Measurements from ENCODE around the gene KCNMA1. TPM values are rescaled to one million over a fixed set of nuclear protein-coding genes. Genes with fewer than 3 reads are reported as not detected.

KCNMA1 gene
- total RNA-seq, 2 donors from 2014 or later, result 29.1 to 37.9 TPM

DNA sequence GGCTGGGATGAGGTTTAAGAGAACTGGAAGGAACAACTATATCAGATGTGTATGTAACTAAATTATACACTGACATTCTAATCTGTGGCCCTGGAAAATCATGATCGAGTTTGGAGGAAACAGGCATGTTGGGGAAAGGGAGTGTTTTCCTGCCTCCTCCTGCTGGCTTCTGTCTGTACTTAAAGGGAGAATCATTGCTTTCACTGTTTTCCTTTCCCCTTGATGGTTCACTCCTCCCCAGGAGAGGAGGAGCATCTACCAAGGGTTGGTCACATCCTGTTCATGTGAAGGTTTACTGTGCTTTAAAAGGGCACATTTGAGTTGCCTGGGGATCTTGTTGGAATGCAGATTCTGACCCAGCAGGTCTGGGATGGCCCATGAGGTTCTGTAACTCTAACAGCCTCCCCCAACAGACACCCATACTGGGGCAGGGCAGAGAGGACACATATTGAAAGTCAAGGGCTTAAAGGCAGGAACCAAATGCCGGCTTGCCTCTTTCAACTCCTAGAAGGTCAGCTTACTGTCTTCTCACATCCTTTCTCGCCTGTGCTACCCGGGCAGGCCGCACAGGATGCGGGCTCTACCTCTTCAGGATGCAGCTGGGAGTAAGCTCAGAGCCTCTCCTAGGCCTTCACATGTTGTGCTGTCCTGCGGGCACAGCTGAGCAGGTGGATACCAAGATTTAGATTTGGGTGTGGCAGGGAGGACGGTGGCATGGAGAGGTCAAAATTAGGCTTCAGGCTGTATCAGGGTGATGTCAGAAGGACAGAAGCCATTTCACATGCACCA, 694.8 kb downstream of the KCNMA1 start:
- H3K27ac ChIP-seq, result no peak overlapping the region
- intact Hi-C loops (cut with DNase I), result no loop called here
- DNase-seq (ENCODE audit: low spot score), result no peak
- no peak for TF ChIP-seq POLR2A (IDR thresholded peaks at IDR 0.05)
- no peak overlapping the region for H3K4me3 ChIP-seq
- no peaks in the 10 kb centered on the region for H3K4me1 ChIP-seq (replicated peaks)
- no peaks in the 10 kb centered on the region for H3K9me3 ChIP-seq
- no peaks in the 10 kb centered on the region for H3K36me3 ChIP-seq
- H3K27me3 ChIP-seq (replicated peaks; ENCODE audit: insufficient read depth), result no peaks in the 10 kb centered on the region
- 76% methylated on average over 8 of the region's 8 CpGs for WGBS

DNA sequence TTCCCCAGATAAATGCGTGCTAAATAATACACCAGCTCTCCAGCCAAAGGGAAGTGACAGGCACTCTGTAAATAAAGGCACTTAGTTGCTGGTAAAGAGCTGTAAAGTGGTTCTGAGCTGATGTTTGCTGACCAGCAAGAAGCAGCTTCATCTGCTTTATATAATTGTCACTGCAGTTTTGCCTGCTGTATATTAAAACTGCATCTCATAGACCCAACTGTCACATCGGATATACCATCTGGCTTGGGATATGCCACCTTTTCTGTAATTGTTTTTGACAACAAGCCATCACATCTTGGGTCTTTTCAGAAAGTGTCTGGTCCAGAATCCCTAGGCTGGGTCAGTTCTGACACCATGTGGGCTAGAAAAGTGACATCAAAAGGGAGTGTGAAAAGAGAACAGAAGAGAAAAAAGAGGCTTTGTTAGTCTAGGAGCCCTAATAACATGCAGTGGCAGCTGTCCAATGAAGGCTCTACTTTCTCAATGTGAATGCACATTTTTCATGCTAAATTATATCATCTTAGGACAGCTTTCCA, 697.6 kb downstream of the KCNMA1 start:
- 42% methylated on average over 2 of the region's 2 CpGs for WGBS
- no peaks in the 10 kb centered on the region for H3K36me3 ChIP-seq

DNA sequence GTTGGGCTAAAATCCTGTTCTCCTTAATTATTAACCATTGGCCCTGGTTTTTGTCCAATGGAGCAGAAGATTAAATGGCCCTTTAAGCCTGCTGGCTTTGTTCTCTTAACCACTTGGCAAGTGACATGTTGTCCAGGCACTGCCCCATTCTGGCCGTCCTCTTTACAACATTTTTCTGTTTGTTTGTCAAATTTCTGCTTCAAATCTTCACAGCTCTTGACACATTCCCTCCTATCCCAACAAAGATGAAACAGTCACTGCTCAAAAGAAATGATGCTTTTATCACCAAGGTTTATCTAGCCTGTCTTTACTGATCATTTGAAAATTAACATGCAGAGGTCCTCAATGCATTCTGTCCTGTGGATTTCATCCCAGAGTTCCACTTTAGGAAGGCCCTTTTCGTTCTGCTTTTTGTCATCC, 700.4 kb downstream of the KCNMA1 start:
- H3K27me3 ChIP-seq (replicated peaks; ENCODE audit: insufficient read depth), result no peaks in the 10 kb centered on the region
- no peaks in the 10 kb centered on the region for H3K36me3 ChIP-seq
- no peaks in the 10 kb centered on the region for H3K9me3 ChIP-seq
- TF ChIP-seq, protein P1, sequence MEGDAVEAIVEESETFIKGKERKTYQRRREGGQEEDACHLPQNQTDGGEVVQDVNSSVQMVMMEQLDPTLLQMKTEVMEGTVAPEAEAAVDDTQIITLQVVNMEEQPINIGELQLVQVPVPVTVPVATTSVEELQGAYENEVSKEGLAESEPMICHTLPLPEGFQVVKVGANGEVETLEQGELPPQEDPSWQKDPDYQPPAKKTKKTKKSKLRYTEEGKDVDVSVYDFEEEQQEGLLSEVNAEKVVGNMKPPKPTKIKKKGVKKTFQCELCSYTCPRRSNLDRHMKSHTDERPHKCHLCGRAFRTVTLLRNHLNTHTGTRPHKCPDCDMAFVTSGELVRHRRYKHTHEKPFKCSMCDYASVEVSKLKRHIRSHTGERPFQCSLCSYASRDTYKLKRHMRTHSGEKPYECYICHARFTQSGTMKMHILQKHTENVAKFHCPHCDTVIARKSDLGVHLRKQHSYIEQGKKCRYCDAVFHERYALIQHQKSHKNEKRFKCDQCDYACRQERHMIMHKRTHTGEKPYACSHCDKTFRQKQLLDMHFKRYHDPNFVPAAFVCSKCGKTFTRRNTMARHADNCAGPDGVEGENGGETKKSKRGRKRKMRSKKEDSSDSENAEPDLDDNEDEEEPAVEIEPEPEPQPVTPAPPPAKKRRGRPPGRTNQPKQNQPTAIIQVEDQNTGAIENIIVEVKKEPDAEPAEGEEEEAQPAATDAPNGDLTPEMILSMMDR (IDR thresholded peaks at IDR 0.05), result no peak
- TF ChIP-seq POLR2AphosphoS5 (IDR thresholded peaks at IDR 0.05) (no peak), POLR2A (IDR thresholded peaks at IDR 0.05) (no peak)
- no peak overlapping the region for H3K4me3 ChIP-seq
- H3K4me1 ChIP-seq (replicated peaks), result no peaks in the 10 kb centered on the region
- H3K27ac ChIP-seq, result no peak overlapping the region
- WGBS, result 18% methylated on average over 2 of the region's 2 CpGs
- no peak for DNase-seq (ENCODE audit: low spot score)
- intact Hi-C loops (cut with DNase I), result no loop called here

More for the DNA sequence above, 697.6 kb downstream of the KCNMA1 start:
- Histone ChIP-seq H3K27ac (no peak overlapping the region), H3K9me3 (no peaks in the 10 kb centered on the region), H3K27me3 (replicated peaks; ENCODE audit: insufficient read depth) (no peaks in the 10 kb centered on the region), H3K4me3 (no peak overlapping the region), H3K4me1 (replicated peaks) (no peaks in the 10 kb centered on the region)
- TF ChIP-seq, protein P1 (IDR thresholded peaks at IDR 0.05), result no peak
- TF ChIP-seq POLR2AphosphoS5 (IDR thresholded peaks at IDR 0.05), result no peak
- intact Hi-C loops (cut with DNase I), result no loop called here
- DNase-seq (ENCODE audit: low spot score), result no peak

DNA sequence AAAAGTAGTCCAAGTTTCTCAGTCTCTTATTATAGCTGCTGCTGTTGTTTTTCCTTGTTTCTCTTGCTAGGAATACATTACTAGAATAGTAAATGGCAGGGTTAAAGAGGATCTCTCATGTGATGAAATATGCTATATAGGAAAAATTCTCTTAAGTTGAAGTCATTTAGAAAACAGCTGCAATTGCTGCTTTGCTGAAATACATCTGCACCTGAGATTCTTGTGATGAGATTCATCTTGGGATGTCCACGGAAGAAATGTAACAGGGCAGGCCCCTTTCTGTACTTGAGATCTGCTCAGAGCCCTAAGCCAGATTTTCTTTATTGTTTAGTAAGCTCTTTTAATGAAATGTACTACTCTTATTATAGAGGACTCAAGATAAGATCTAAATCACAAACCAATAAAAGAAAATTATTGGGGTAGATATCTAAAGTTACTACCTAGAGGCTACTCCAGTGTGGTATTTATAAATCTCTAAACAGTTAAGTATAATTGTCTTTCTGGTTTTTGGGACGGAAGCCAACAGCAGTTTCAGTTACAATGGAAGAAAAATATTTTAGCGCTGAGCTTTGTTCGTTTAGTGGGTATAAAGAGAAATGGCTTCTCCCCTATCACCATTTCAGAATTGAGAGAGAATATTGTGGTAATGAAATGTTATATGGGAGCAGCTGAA, 701.5 kb downstream of the KCNMA1 start:
- no peak overlapping the region for H3K27ac ChIP-seq
- TF ChIP-seq, protein P1 (IDR thresholded peaks at IDR 0.05), result no peak
- intact Hi-C loops (cut with DNase I), result no loop called here
- H3K4me1 ChIP-seq (replicated peaks), result no peaks in the 10 kb centered on the region
- H3K36me3 ChIP-seq, result no peaks in the 10 kb centered on the region
- H3K4me3 ChIP-seq, result no peak overlapping the region
- no peak for DNase-seq (ENCODE audit: low spot score)
- WGBS, result 14% methylated on average over 4 of the region's 4 CpGs
- no peaks in the 10 kb centered on the region for H3K9me3 ChIP-seq
- no peaks in the 10 kb centered on the region for H3K27me3 ChIP-seq (replicated peaks; ENCODE audit: insufficient read depth)

DNA sequence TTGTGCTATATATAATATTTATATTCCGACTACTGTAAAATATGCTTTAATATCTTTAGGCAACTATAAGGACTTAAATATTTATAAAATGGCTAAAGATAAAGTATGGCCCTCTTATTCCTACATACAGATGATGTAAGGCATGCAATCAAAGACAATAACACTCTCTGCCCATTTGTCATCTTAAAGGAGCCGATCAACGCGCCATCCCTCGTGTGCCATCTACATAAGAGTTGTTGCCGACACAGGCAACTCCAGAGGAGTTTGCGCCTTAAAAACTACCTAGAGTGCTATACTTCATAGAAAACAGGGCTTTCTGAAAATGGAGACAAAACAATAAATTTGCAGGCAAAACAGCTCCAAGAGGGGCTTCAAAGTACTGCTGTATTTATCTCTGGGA, 709.0 kb downstream of the KCNMA1 start:
- Histone ChIP-seq H3K4me1 (replicated peaks) (no peaks in the 10 kb centered on the region), H3K9me3 (no peaks in the 10 kb centered on the region), H3K27me3 (replicated peaks; ENCODE audit: insufficient read depth) (no peaks in the 10 kb centered on the region), H3K36me3 (no peaks in the 10 kb centered on the region), H3K27ac (no peak overlapping the region), H3K4me3 (no peak overlapping the region)
- intact Hi-C loops (cut with DNase I), result no loop called here
- WGBS, result 97% methylated on average over 7 of the region's 7 CpGs
- no peak for DNase-seq (ENCODE audit: low spot score)
- TF ChIP-seq POLR2AphosphoS5 (IDR thresholded peaks at IDR 0.05) (no peak), POLR2A (IDR thresholded peaks at IDR 0.05) (no peak)
- TF ChIP-seq, protein P1 (IDR thresholded peaks at IDR 0.05), result no peak
